NOMO-1 treated with dmso at 0.1 percent for 144 hours (cell line): ENCODE results near the gene CIAO3.

ENCODE experiments used
- DNase-seq: peaks from one replicate; lab custom pipeline; 2025; ENCODE audit not compliant: unreplicated experiment; lab: John Stamatoyannopoulos, UW

The CIAO3 gene

GRCh38 chr16:736936-737481, 3.8 kb downstream of the CIAO3 start:
- no peak for DNase-seq

GRCh38 chr16:735982-736453, 4.8 kb downstream of the CIAO3 start:
- DNase-seq = no peak

- no peak for DNase-seq
These were observed 5.6 kb downstream of the CIAO3 start for GRCh38 chr16:734981-735881.

- no peak for DNase-seq
These were observed 6.4 kb downstream of the CIAO3 start for GRCh38 chr16:734208-734980.

GRCh38 chr16:733382-734207, 7.2 kb downstream of the CIAO3 start:
- DNase-seq = no peak

GRCh38 chr16:732936-733335, 7.9 kb downstream of the CIAO3 start:
- no peak for DNase-seq

GRCh38 chr16:732332-732731, 8.5 kb downstream of the CIAO3 start:
- DNase-seq = no peak

- DNase-seq = no peak
These were observed 9.9 kb downstream of the CIAO3 start for GRCh38 chr16:730666-731509.

GRCh38 chr16:729768-730665, 10.8 kb downstream of the CIAO3 start:
- DNase-seq = no peak

GRCh38 chr16:728890-729744, 11.7 kb downstream of the CIAO3 start:
- DNase-seq = no peak

GRCh38 chr16:728131-728889, 12.5 kb downstream of the CIAO3 start:
- DNase-seq = peak; percentile 50

- no peak for DNase-seq
These were observed 13.4 kb downstream of the CIAO3 start for GRCh38 chr16:727291-727977.

- peak; percentile 36 for DNase-seq
These were observed 14.1 kb downstream of the CIAO3 start, which contains the start of the genes CCDC78 and HAGHL for GRCh38 chr16:726438-727290. Gene CCDC78, minus strand, starts transcription at chr16:726443. Its CDS starts 76 bp downstream, at chr16:726367. Gene HAGHL, plus strand, starts transcription at chr16:727106. Its CDS starts 404 bp downstream, at chr16:727510.

GRCh38 chr16:726188-726437, 14.7 kb downstream of the CIAO3 start:
- no peak for DNase-seq

- no peak for DNase-seq
These were observed 15.2 kb downstream of the CIAO3 start for GRCh38 chr16:725463-726187.
